GM12878 (cell line): ENCODE data around the gene DOC2B. TPM values are rescaled to one million over a fixed set of nuclear protein-coding genes. Genes with fewer than 3 reads are reported as not detected.
A peak's percentile ranks its signal among the peaks of the same experiment; 100 is the strongest.
"Not testable (repeated sequence)": the region's sequence is repeated elsewhere in the genome, so short reads cannot be mapped to it uniquely, and the experiment has no call there.

ENCODE experiments used
- ATAC-seq: fragments of 200-7000 bp; cut with Tn5 transposase; 3 replicates; pipeline ENCODE4 v1.9.1; 2020; ENCODE audit warnings: mild to moderate bottlenecking, moderate library complexity
- BruUV-seq: library from RNA; stranded (reverse); fragments of 400-500 nt; replicated peaks from 2 replicates; lab custom pipeline; 2021; lab: Mats Ljungman, UMichigan
- CTCF ChIA-PET: fragments of 300-600 bp; sonication (Branson Sonifier 250); formaldehyde crosslinking; extraction: SDS; loops from one replicate; lab custom pipeline; 2021; ENCODE audit warnings: inconsistent platforms; lab: Yijun Ruan, JAX
- POLR2A ChIA-PET: fragments of 350-600 bp; formaldehyde crosslinking; extraction: SDS; loops from one replicate; lab custom pipeline; 2021; ENCODE audit warnings: inconsistent platforms; lab: Charles Lee
- RAD21 ChIA-PET: fragments of 300-600 bp; sonication (Branson Sonifier 250); formaldehyde crosslinking; loops from one replicate; lab custom pipeline; 2023; ENCODE audit warnings: antibody characterized with exemption; ENCODE audit not compliant: unreplicated experiment; lab: Charles Lee
- SMC1A ChIA-PET: fragments of 300-600 bp; sonication (Branson Sonifier 250); formaldehyde crosslinking; loops from one replicate; lab custom pipeline; 2023; ENCODE audit not compliant: unreplicated experiment, uncharacterized antibody; lab: Charles Lee
- DNase-seq: peaks from one replicate; pipeline ENCODE4 v3.0.0-alpha.2; 2011; ENCODE audit warnings: low read depth, low spot score
- FAIRE-seq: peaks from 3 replicates; lab custom pipeline; 2011; peaks lifted over from hg19 to GRCh38; lab: Jason Lieb, UNC
- H2AFZ ChIP-seq: 2 replicates; pipeline ENCODE4 v1.6.0; 2011; ENCODE audit warnings: low read depth, low read length, control low read depth; ENCODE audit not compliant: control insufficient read depth
- H3K27ac ChIP-seq: 2 replicates; pipeline ENCODE4 v1.5.1; 2011; ENCODE audit warnings: control low read depth; ENCODE audit not compliant: control insufficient read depth, insufficient read depth
- H3K27me3 ChIP-seq, 2 experiments: replicated peaks in 1 of 2; 2 replicates each; pipeline versions ENCODE4 v1.6.0 to v1.6.1; 2011; ENCODE audit warnings: low read length in 1 of 2; ENCODE audit not compliant: control insufficient read depth in 2 of 2, insufficient read depth in 2 of 2
- H3K36me3 ChIP-seq, 2 experiments: 2 replicates each; pipeline ENCODE4 v1.5.1; 2011; ENCODE audit warnings: low read length in 1 of 2; ENCODE audit not compliant: control insufficient read depth in 2 of 2, insufficient read depth in 2 of 2
- H3K4me1 ChIP-seq: 2 replicates; pipeline ENCODE4 v1.6.1; 2011; ENCODE audit warnings: mild to moderate bottlenecking, low read length, moderate library complexity, mixed read lengths; ENCODE audit not compliant: control insufficient read depth, insufficient read depth
- H3K4me2 ChIP-seq: 2 replicates; pipeline ENCODE4 v1.6.0; 2011; ENCODE audit warnings: control low read depth; ENCODE audit not compliant: control insufficient read depth, insufficient read depth
- H3K4me3 ChIP-seq: fragments of 200-600 bp; sonication (generic); 2 replicates; pipeline ENCODE4 v1.5.1; 2016
- H3K79me2 ChIP-seq: 2 replicates; pipeline ENCODE4 v1.6.0; 2011; ENCODE audit warnings: low read length; ENCODE audit not compliant: control insufficient read depth, insufficient read depth
- H3K9ac ChIP-seq: 2 replicates; pipeline ENCODE4 v1.8.0; 2011; ENCODE audit warnings: low read length, control low read depth, mixed read lengths; ENCODE audit not compliant: control insufficient read depth, insufficient read depth
- H3K9me3 ChIP-seq: replicated peaks from 3 replicates; pipeline ENCODE4 v1.5.1; 2011; ENCODE audit warnings: mild to moderate bottlenecking, low read length; ENCODE audit not compliant: control insufficient read depth, insufficient read depth
- H4K20me1 ChIP-seq: 2 replicates; pipeline ENCODE4 v1.6.0; 2011; ENCODE audit not compliant: control insufficient read depth, insufficient read depth
- WGBS: methylation state at CpG from one replicate; pipeline ENCODE4 v1.1.6; 2016; ENCODE audit warnings: low lambda C conversion rate; ENCODE audit not compliant: insufficient replicate concordance, insufficient coverage; ENCODE audit errors: missing lambda C conversion rate; 5-methylcytosine and 5-hydroxymethylcytosine counted together
- in situ Hi-C: fragments of 300-500 bp; cut with MboI; formaldehyde crosslinking; loops from 9 replicates; pipeline ENCODE4 v1.14.3; 2018; ENCODE audit warnings: mixed read lengths
- intact Hi-C: fragments of 100-400 bp; cut with micrococcal nuclease; formaldehyde crosslinking; loops from one replicate; pipeline ENCODE4 v1.14.2; 2022; ENCODE audit not compliant: unreplicated experiment
- polyA plus RNA-seq, 11 experiments: library from polyadenylated mRNA; depleted of rRNA in 4 of 11; unstranded in 6 of 11; stranded (reverse) in 5 of 11; fragments of >200 nt; fragmentation: Nextera tagmentation in 4 of 11; fragmentation: Illumina TruSeq in 1 of 11; extraction: Ambion mirVana in 4 of 11; extraction: Trizol in 1 of 11; gene quantifications; 1 replicate in 1 of 11; 2 replicates in 10 of 11; pipeline versions ENCODE4 v1.2.1 to v1.2.3, GENCODE V29; 2011 to 2016; ENCODE audit warnings: inconsistent platforms in 2 of 11, missing spikeins in 2 of 11, low read depth in 1 of 11
- total RNA-seq, 4 experiments: library from RNA; depleted of rRNA in 3 of 4; stranded (reverse); fragments of >200 nt in 3 of 4; fragmentation: Illumina TruSeq in 1 of 4; extraction: Trizol in 1 of 4; gene quantifications; 2 replicates each; pipeline versions ENCODE4 v1.2.1 to v1.2.3, GENCODE V29; 2013 to 2021
- TF ChIP-seq, protein P1 (sequence below), 3 experiments: IDR thresholded peaks in 2 of 3; conservative IDR thresholded peaks in 1 of 3; 2 replicates each; pipeline ENCODE4 v1.5.1; 2011; ENCODE audit warnings: low read depth in 3 of 3, low read length in 3 of 3, mild to moderate bottlenecking in 3 of 3, control low read depth in 2 of 3, moderate library complexity in 2 of 3, inconsistent platforms in 1 of 3, mixed read lengths in 1 of 3; ENCODE audit not compliant: control insufficient read depth in 2 of 3, insufficient read depth in 1 of 3; ENCODE audit errors: extremely low read depth in 1 of 3

DOC2B gene
- total and polyA plus RNA-seq, 10 of the 15 experiments (the other 5 are each of a cell fraction or from before 2014, with no cell fraction given): not detected

DNA sequence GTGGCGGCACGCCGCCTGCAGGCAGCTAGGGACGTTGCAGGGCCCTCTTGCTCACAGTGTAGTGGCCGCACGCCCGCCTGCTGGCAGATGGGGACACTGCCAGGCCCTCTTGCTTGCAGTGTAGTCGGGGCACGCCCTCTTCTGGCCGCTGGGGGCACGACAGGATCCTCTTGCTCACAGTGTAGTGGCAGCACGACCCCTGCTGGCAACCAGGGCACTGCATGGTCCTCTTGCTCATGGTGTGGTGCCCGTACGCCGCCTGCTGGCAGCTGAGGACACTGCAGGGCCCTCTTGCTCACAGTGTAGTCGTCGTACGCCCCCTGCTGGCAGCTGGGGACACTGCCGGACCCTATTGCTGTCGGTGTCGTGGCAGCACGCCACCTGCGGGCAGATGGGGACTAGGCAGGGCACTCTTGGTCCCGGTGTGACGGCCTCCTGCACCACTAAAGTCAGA lies 47.1 kb downstream of the DOC2B start:
- H3K4me1 ChIP-seq, CTCF ChIA-PET, H4K20me1 ChIP-seq, RAD21 ChIA-PET, H3K4me2 ChIP-seq, intact Hi-C loops, H3K27ac ChIP-seq, H3K36me3 ChIP-seq, in situ Hi-C loops, DNase-seq, H2AFZ ChIP-seq, H3K9ac ChIP-seq, SMC1A ChIA-PET, FAIRE-seq, H3K27me3 ChIP-seq, H3K9me3 ChIP-seq, H3K79me2 ChIP-seq, H3K4me3 ChIP-seq, POLR2A ChIA-PET, BruUV-seq: not testable (repeated sequence)
- ATAC-seq: peak; percentile 93
- TF ChIP-seq, protein P1, sequence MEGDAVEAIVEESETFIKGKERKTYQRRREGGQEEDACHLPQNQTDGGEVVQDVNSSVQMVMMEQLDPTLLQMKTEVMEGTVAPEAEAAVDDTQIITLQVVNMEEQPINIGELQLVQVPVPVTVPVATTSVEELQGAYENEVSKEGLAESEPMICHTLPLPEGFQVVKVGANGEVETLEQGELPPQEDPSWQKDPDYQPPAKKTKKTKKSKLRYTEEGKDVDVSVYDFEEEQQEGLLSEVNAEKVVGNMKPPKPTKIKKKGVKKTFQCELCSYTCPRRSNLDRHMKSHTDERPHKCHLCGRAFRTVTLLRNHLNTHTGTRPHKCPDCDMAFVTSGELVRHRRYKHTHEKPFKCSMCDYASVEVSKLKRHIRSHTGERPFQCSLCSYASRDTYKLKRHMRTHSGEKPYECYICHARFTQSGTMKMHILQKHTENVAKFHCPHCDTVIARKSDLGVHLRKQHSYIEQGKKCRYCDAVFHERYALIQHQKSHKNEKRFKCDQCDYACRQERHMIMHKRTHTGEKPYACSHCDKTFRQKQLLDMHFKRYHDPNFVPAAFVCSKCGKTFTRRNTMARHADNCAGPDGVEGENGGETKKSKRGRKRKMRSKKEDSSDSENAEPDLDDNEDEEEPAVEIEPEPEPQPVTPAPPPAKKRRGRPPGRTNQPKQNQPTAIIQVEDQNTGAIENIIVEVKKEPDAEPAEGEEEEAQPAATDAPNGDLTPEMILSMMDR (IDR thresholded peaks at IDR 0.05 in 2 of 3, conservative IDR thresholded peaks at IDR 0.05 in 1 of 3; ENCODE audit: control insufficient read depth in 2 of 3, extremely low read depth in 1 of 3, insufficient read depth in 1 of 3, low read depth in 3 of 3, low read length in 3 of 3): 0 out of 6 replicates have a peak, but pooled peaks of 2 of the 3 experiments have one; percentile 7
- 71% methylated on average over 6 of the region's 25 CpGs for WGBS

DNA sequence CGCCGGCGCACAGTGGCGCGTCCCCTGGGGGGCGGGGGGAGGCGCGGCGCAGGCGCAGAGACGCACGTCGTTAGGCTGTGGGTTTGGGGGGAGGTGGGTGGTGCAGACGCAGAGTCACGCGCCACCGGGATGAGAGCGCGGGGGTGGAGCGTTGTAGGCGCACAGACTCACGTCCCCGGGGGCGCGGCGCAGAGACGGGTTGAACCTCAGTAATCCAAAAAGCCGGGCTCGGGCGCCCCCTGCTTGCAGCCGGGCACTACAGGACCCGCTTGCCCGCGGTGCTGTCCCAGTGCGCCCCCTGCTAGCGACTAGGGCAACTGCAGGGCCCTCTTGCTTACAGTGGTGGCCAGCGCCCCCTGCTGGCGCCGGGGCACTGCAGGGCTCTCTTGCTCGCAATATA lies 47.5 kb downstream of the DOC2B start:
- CTCF ChIA-PET, in situ Hi-C loops, H3K4me1 ChIP-seq, ATAC-seq, BruUV-seq, POLR2A ChIA-PET, H2AFZ ChIP-seq, H3K4me3 ChIP-seq, H3K27me3 ChIP-seq, H3K4me2 ChIP-seq, H3K27ac ChIP-seq, SMC1A ChIA-PET, H3K9me3 ChIP-seq, H3K79me2 ChIP-seq, H3K9ac ChIP-seq, RAD21 ChIA-PET, H3K36me3 ChIP-seq, DNase-seq, H4K20me1 ChIP-seq, FAIRE-seq, intact Hi-C loops: not testable (repeated sequence)
- WGBS: no CpG with 5 or more reads among the region's 40 CpGs
